OCI-LY3 (cell line): ENCODE measurements around the gene KCNMA1.

Experiments used
- CTCF ChIP-seq: fragments of 200-600, 300-600 bp; sonication (generic); IDR thresholded peaks from 2 replicates; pipeline ENCODE4 v1.5.1; 2014; ENCODE audit warnings: antibody characterized with exemption, low read length, low read depth
- EZH2phosphoT487 ChIP-seq: fragments of 200-600 bp; shearing (Covaris generic); IDR thresholded peaks from 2 replicates; pipeline ENCODE4 v1.6.1; 2018; ENCODE audit warnings: antibody characterized with exemption, mixed run types, low read depth

DNA sequence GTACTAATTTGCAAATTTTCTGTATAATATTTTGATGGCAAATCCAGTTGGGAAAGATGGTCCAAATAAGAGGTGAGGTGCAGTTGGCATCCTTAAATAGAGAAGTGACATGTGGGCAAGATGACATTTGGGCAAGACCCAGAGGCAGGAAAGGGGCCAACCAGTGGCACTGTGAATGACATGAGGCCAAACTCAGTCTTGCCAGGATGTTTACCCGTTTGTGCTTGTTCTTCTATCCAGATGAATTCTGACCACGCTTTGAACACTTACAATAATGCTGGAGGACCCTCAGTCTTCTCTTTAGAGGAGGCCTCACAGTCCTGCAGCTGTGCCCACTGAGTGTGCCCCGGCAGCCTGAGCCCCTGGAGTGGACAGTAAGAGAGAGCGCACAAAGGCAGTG lies 45.1 kb downstream of the KCNMA1 start:
- TF ChIP-seq CTCF, result no peak
- no peak for TF ChIP-seq EZH2phosphoT487
